ENCODE results near the gene NOXA1.
"Not testable (repeated sequence)": the region's sequence is repeated elsewhere in the genome, so short reads cannot be mapped to it uniquely, and the experiment has no call there.

NOXA1 gene

DNA sequence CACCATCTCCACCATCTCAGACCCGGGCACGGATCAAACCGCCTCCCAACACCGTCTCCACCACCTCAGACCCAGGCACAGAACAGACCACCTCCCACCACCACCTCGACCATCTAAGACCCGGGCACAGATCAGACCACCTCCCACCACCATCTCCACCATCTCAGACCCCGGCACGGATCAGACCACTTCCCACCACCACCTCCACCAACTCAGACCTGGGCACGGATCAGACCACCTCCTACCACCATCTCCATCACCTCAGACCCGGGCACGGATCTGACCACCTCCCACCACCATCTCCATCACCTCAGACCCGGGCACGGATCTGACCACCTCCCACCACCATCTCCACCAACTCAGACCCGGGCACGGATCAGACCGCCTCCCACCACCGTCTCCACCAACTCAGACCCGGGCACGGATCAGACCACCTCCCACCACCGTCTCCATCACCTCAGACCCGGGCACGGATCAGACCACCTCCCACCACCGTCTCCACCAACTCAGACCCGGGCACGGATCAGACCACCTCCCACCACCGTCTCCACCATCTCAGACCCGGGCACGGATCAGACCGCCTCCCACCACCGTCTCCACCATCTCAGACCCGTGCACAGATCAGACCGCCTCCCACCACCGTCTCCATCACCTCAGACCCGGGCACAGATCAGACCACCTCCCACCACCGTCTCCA lies 43.3 kb downstream of the NOXA1 start:
- not testable (repeated sequence) for DNase-seq

DNA sequence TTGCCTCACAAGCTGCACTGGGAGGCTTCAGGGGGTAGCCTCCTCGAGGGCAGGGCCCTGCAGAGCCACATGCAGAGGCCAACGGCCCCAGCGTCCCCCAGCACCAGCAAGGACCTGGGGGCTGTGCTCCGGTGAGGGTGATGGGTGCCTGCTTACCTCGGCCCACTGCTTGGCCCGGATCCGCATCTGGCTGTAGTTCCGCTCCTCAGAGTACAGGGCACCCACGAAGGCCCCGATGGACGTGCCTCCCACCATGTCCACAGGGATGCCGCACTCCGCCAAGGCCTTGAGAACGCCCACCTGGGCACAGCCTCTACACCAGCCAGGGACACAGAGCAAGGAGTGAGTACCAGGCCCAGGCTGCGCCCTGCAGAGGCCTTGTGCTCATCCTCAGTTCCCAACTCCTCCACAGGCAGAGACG lies 44.0 kb downstream of the NOXA1 start:
- no peak for DNase-seq

DNA sequence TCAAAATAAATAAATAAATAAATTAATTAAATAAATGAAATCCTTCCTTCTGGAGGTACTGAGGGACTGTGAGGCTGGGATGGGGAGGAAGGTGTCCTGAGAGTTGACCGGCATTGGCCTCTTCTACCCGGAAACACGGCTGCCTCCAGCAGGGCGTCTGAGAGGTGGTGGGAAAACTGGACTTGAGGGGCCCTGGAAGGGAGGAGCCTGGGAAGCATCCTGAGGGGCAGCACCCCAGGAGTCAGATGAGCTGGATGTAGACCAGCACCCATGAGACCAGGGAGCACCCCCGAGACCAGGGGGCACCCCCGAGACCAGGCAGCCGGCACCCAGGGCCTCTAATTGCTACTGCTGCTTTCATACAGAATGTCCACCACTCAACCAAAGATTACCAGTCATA lies 44.7 kb downstream of the NOXA1 start:
- no peak for DNase-seq

DNA sequence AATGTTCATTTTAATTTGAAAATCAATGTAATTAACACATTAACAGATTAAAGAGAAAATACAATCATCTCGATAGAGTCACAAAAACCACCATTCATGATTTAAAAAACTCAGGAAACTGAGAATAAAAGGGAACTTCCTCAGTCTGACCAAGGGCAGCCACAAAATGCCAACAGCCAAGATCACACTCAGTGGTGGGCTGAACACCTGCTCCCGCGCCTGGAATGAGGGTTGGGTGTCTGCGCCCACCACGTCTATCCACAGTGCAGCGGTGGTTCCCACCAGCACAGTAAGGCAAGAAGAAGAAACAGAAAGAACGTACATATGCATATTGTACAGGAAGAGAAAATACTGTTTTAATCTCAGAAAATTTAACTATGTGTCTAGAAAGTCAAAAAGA lies 47.6 kb downstream of the NOXA1 start:
- no peak for DNase-seq

DNA sequence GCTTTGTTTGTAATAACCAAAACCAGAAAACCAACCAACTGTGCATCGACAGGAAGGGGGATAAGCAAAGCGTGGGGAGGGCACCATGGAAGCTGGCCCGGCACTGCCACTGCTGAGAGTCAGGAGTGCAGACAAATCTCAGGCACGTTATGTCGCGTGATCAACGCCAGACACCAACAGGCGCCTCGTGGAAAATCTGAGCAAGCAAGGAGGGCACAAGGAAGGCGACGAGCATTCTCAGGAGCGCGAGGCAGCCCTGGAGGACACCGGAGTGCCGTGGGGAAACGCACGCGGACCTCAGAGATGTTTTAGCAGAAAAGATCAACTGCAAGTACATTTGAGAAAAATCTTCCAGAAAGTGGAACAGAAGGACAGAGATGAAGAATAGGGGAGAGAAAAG lies 51.1 kb downstream of the NOXA1 start:
- no peak for DNase-seq

DNA sequence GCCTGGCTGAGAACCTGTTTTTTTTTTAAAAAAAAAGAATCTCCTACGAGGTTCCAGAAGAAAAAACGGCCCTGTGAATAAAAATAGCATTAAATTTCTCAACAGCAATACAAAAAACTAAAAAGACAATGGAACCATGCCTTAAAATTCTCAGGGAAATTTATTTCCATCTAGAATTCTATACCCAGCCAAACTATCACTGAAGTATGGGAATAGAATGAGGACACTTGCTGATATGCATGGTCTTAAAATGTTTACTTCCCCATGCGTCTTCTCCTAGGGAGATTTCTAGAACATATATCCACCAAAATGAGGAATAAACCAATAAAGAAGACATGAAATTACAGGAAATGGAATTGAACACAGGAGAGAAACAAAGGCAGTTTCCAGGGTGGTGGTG lies 52.5 kb downstream of the NOXA1 start:
- DNase-seq: no peak

DNA sequence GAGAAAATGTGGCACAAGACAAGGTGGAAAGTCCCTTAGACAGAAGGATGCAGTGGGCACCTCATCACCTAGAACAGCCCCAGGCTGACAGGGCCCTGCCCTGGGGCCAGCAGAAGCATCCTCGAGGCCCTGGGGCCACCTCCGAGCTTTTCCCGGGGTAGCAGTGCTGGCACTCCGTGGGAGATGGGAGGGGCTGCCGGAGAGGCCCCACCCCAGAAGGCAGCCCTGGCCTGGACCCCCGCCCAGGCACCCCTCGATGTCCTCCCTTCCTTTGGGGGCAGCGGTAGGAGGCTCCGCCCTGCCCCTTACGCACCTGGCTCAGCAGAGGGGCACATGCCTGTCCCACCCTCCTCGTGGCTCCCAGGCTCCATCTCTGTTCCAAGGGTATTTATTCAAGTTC lies 53.7 kb downstream of the NOXA1 start:
- DNase-seq: no peak

DNA sequence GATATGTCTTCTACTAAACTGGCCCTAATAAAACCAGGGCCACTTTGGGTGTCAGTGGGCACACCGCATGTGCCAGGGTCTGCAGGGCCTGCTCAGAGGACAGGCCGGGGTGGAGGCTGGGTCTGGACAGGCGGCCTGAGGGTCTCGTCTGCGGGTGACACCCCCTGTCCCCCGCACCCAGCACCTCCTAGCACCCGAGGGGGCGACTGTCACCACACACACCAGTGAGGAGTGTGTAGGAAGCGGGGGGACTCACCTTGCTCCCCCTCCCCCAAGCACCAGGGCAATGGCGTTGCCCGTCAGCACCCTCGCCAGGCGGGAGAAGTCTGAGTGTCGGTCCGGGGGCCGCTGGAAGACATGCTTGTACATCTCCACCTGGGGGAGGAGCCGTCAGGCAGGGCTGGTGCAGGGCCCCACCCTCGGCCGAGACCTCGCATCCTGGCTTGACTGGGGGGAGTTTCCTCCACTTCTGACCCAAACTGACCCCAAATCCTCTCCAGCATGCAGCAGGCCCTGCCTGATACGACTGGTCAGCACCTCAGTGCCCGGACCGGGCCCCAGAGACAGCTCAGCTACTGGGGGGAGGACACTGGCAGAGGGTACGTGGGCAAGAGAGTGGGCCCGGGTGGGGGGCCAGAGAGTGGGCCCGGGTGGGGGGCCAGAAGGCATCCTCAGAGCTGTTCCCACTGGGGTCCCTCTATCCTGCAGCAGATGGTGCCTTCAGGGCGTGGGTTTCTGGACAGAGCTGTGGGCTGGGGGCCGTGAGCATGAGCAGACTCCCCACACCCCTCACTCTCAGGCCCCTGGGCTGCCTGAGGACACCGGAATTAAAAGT lies 54.8 kb downstream of the NOXA1 start:
- DNase-seq: no peak

DNA sequence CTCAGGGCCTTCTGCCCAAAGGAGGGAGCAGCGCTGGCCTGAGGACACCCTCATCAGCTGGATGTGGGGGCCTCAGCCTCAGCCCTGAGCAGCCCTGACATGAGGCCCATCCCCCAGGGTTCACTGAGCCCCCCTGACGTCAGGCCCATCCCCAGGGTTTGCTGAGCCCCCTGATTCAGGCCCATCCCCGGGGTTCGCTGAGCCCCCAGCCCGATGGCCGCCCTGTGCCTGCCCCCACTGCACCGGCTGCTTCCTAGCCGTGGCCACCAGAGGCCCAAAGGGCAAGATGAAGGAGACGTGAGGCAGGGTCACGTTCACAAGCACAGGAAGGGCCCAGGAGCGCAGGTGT lies 55.4 kb downstream of the NOXA1 start:
- DNase-seq: no peak

DNA sequence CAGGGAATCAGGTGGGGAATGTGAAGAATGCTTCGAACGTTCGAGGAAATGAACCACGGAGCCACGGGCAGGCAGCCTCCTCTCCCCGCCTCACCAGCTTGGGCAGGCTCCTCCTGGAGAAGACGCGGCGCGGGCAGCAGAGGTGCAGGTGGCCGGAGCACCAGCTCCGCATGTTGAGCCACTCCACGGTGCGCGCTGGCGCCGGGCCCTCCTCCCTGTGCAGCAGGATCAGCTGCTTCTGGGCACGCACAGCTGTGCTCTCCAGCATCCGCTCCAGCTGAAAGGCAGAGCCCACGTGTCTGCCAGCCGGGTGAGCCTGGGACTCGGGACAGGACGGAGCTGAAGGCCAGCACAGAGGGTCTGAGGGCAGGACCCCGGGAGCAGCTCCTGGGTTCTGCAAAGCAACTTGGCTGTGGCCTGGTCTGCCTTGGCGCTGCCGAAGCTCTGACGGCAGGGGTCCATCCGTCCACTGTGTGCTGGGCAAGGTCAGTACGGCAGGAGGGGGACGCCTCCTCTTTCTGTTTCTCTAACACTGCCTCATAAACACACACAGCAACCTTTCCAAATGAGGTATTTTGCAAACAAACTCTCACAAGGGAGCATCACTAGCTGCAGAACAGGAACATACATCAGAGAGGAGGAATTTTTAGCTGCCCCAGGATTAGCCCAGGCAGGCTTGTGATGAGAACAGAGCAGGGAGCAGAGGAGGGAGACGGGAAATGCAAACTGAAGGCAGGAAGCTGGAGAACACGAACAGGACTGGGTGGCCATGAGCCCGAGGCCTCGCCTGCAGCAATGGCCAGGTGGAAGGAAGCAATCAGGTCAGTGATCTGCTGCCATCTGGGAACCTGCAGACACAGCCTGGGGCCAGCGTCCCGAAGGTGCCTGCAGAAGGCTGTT lies 56.0 kb downstream of the NOXA1 start:
- DNase-seq: peak; percentile 58

DNA sequence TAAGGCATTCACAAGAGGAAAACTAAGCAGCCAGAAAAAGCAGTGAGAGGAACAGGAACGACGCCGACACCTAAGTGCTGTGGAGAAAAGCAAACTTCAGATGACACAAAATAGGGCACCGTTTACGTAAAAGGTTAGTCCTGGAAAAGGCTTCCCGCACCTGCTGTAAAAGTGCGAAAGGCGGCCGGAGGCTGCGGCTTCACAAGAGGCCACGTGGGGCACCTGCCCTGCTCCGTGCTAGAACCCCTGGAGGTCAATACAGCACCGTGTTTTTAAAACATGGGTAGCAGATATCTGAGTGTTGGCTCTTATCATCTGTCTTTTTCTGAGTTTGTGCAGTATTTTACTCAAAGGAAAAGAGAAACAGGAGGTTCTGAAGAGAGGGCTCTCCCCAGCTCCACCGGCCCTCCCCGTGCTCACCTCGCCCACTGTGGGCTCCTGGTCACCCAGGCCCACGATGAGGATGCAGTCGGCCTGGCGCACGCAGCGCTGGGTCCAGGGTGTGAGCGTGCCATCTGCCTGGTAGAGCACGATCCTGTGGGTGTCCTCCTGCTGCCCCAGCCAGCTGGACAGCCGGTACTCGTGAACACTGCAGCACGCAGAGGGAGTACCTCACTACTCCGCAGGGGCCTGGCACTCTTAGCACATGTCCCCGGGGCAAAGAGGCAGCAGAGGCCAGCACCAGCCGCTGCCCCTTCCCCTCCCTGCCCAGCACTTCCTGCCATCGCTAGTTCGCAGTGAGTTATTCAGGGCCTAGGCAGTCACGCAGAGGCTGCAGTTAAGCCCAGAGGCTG lies 56.9 kb downstream of the NOXA1 start:
- no peak for DNase-seq

DNA sequence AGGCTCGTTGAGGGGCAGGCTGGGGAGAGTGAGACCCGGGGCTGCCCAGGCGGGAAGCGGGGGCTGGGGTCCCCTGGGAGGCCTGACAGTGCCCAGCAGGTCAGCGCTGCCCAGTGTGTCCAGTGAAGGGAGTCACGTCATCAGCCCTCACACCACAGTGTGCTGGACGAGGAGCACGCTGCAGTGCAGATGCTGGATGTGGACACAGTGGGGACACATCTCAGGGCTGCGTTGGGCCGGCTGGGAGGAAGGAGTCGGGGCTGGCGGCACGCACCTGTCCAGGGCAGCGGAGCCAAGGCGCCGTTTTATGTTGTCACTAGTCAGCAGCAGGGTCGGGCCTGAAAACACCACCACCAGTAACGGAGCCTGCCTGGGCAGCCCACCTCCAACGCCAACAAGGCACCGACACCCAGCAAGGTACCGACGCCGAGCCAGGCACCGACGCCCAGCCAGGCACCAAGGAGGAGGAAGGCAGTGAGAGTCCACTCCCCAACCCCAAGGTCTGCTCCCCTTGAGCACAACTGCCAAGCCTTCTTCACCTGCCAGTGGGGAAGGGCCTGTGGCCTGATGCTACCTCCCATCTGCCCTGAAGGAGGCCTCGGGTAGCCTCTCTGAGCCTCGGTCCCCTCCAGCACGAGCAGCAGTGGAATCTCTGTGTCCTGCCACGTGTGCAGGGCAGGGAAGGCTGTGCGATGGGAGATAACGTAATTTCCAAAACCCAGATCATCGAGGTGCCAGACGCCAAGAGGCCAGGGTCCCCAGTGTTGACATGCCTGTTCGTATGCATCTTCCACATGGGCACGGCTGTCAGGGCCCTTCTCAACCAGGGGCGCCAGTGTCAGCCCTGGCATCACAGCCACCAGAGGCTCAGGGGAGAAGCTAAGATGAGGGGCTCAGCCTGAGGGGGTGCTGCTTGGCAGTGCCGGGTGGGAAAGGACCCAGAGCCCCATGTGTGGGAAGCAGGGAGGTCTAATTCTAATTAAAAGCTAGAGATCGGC lies 57.8 kb downstream of the NOXA1 start:
- DNase-seq: no peak

DNA sequence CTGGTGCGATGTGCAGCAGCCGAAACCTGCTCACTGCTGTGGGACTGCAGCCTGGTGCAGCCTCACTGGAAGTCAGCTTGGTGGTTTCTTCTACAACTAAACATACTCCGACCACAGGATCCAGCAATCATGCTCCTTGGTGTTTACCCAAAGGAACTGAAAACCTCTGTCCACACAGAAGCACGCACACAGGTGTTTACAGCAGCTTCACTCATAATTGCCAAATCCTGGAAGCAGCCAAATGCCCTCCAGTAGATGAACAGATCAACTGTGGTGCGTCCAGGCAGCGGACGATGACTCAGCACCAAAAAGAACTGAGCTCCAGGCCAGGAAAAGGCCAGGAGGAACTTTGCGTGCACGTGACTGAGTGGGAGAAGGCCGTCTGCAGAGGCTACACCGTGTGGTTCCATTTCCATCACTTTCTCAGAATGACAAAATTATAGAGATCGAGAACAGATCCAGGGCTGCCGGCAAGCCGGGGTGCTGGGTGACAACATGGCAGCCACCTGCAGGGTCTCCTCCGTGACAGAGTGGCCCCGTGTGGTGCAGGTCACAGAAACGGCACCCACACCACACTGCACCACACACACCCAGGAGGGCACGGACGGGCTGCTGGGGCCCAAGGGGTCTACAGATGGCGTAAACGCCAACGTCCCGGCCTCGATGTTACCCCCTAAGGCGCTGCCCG lies 59.0 kb downstream of the NOXA1 start:
- no peak for DNase-seq

All from NCI-H146 (cell line).